Measurements from ENCODE around the gene DLAT.
"Not testable (repeated sequence)": the region's sequence is repeated elsewhere in the genome, so short reads cannot be mapped to it uniquely, and the experiment has no call there.

DLAT gene

DNA sequence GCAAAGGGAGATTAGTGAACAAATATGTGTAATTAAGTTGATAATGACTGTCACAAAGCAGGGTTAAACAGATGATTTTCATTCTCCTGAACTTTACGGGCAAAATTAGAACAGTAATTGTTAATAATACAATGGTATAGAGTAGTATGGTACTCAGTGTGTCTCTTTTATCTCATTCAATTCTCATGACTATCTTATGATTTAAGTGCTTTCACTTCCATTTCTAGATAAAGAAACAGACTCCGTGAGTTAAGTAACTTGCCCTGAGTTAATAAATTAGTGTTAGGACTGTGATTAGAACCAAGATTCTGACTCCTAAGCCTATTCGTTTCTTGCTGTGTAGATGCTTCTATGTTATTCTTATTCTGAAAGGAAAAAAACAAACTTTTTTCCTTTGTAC, 26.6 kb downstream of the DLAT start:
- DNase-seq: no peak

DNA sequence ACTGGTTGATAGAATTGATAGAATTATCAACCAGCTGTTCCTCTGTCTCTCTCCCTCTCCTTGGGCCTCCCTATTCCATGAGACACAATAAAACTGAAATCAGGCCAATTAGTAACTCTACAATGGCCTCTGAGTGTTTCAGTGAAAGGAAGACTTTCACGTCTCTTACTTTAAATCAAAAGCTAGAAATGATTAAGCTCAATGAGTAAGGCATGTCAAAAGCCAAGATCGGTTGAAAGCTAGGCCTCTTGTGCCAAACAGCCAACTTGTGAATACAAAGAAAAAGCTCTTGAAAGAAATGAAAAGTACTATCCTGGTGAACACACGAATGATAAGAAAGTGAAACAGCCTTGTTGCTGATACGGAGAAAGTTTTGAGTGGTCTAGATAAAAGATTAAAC, 32.0 kb downstream of the DLAT start:
- no peak for DNase-seq

DNA sequence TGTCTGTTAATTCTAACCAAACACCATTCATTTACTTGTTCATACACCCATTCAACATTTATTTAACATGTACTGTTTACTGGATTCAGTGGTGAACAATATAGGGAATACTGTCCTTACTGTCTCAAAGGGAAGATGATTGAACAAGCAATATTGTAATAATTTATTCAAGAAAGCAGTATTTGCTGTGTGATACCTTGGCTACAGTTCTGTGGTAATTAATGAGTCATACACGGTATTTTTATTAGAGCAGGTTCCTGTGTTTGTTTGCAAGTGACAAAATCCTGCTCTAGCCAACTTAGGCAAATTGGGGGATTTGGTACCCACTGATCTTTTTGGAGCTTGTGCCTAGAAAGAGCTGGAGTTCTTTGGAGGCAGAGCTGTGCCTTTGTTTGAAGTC, 32.9 kb downstream of the DLAT start:
- DNase-seq: no peak

DNA sequence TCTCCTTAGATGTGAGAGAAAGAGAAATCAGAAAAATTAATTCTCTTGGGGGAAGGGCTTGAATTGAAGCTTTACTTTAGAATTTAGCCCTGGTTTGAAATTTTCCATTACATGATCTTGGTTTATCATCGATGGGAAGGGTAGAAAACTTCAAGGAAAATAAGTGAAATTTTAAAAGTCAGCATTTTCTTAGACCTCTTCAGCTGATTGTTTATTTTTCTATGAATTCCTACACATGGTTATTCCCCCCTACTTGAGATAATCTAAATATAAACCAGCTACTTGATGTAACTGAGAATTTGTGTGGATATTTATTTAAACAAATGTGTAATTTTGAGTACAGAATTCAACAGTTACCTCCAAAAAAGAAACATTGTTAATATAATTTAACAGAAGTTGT, 37.7 kb downstream of the DLAT start:
- DNase-seq: no peak

DNA sequence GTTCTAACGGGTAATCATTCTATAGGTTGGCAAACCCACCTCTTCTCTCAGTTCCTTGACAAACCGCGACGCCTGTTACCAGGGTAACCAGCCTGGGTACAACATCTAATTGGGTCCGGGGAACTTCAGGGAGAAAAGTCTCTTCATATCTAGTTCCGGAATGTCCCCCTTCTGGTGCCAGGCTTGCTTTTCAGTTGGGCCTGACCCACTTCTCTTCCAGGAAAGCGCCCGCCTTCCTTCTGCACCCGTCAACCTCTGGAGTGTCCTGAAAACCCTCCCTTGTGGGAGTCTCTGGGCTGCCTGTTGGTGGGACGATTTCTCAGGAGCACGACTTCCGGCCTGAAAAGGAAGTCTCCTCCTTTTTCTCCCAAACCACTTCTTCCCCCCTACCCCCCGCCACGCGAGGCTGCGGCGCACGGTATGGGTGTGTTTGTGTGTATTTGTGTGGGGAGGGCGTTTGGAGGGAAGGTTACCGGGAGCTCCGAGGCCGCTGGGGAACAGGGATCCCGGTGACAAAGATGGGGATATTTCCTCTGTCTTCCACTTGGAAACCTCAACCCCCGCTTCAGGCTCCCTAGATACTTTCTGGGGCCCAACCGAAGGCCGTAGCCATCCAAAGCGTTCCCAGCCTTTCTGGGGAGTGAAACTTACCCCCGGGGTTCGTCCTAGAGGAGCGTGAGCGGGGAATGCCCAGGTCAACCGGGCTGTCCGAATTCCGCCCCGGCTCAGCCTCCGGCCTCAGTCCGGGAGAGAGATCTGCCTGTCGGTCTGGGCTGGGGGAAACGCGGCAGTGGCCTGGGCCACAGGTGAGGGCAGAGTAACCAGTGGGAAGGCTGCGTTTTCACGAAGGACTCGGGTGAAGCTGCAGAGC, 49.0 kb downstream of the DLAT start, which contains the start of the genes NKAPD1 and PIH1D2:
Gene NKAPD1 (plus strand): TSS at position 359 of the 871 bp plus-strand sequence. CDS start 1,276 bp downstream, outside the sequence.
Gene PIH1D2 (minus strand): TSS at position 77 of the 871 bp plus-strand sequence. CDS start 843 bp downstream, outside the sequence.
- peak; percentile 88 for DNase-seq

DNA sequence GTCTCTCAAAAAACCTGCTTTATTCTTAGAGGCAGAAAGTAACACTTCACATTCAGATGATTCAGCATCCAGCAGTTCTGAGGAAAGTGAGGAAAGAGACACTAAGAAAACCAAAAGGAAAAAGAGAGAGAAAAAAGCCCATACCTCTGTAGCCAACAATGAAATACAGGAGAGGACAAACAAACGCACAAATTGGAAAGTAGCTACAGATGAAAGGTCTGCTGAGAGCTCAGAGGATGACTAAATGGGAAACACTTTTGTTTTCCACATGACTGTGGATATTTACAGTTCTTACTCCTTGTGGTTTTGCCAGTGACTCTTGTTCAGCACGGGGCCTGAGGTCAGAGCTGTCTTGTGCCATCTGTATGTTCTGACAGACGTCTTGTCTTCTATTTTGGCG, 57.5 kb downstream of the DLAT start:
- DNase-seq: no peak

DNA sequence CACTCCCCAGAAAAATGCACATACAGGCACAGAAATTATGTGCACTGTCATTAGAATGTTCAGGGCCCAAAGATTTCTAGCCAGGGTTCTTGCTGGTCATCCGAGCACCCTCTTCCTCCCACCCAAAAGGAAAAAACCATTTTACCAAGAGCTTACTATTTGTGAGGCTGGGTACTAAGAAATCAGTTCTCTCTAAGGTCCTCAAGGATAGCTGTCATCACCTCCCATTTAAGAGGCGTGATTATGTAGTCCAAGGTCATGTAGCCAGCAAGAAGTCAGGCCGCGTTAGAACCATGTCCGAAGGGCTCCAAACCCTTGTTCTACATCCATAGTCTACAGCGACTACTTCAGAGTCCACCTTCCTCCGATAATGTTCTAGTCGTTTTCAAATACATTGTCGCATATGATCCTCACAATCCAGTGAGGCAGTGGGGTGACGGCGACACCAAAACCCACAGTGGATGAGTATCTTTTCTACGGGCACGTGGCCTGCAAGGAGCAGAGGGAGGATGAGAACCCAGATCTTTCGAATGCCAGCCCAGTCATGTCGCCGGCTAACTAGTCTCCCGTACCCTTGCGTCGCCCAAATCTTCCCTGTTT, 60.7 kb downstream of the DLAT start:
- DNase-seq: no peak

DNA sequence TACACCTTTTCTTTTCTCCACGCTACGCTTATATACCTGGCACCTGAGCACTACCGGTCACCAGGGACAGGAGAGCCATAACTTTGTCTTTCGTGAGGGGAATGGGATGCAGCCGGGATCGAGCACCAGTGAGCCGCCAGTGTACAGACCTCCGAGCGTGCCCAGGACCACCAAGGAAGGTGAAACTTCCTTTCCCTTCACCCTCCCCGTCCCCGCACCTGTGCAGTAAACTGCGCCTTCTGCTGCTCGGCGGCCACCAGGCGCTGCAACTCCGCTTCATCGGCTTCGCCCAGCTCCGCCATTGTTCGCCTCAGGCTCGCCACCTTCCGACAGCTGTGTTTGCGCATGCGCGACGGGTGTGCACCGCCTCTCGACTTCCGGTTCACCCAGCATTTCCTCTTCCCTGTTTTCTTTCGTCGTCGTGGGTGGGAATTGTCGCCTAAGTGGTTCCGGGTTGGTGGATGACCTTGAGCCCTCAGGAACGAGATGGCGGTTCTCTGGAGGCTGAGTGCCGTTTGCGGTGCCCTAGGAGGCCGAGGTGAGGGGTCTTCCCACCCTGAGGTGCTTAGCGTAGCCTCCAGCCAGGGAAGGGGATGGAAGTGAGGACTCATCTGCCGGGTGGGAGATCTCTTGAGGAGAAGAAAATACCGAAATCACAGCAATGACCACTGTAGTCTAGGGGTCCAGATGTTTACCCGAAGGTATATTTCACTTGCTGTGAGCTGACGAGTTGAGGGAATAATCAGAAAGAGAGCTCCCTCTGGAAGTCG, 61.4 kb downstream of the DLAT start, which contains the start of the genes SDHD and TIMM8B:
Gene SDHD (plus strand): TSS at position 452 of the 770 bp plus-strand sequence. CDS start 35 bp downstream, at position 487.
Gene TIMM8B (minus strand): TSS at position 335 of the 770 bp plus-strand sequence. CDS start 33 bp downstream, at position 302.
- peak; percentile 91 for DNase-seq

DNA sequence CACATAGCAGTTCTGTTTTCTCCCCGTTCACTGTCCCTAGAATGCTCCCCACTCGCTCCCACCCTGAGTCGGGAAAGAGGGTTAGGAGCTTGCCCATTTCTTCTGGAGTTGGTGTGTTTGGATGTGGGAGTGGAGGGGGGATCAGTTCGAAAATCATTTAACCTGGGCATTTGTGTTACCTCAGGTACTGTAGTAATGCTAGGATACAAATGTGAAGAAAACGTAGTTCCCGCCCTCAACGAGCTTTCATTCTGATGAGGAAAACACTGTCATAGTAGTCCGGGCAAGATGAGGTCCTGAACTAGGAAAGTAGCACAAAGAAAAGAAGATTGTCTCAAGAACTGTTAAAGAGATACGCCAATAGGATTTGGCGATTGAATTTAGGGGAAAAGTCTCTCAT, 62.0 kb downstream of the DLAT start:
- DNase-seq: no peak

DNA sequence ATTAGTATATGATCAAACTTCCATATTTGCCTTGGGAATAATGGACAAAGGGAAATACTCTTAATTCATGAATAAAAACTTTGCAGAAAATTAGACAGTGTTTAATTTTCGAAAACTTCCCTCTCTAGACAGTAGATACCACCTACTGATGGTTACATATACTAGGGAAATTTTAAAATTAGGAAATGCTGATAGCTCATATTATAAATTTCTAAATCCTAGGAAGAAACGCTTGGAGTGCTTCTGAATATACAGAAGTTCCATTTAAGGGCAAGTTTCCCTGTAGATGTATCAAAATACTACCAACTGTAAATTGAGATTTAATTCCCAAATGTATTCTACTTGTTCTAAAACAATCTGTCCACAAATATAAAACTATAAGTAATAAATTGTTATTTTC, 70.1 kb downstream of the DLAT start:
- DNase-seq: not testable (repeated sequence)

DNA sequence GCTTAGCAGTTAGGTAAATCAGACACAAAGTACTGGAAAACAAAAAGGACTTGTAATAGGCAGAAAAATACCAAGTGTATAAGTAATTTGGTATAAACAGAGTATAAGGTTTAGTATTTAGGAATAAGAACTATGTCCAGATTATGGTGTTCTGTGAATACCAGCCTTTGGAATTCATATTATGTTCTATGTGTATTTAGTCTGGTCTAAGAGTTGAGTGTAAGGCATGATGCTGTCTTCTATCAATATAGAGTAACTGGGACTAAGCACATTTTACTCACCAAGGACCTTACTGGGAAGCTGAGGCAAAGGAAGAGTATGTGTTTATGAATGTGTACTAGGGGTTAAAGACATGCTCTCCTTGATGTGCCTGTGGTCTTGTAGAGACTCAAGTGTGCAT, 71.0 kb downstream of the DLAT start:
- DNase-seq: no peak

DNA sequence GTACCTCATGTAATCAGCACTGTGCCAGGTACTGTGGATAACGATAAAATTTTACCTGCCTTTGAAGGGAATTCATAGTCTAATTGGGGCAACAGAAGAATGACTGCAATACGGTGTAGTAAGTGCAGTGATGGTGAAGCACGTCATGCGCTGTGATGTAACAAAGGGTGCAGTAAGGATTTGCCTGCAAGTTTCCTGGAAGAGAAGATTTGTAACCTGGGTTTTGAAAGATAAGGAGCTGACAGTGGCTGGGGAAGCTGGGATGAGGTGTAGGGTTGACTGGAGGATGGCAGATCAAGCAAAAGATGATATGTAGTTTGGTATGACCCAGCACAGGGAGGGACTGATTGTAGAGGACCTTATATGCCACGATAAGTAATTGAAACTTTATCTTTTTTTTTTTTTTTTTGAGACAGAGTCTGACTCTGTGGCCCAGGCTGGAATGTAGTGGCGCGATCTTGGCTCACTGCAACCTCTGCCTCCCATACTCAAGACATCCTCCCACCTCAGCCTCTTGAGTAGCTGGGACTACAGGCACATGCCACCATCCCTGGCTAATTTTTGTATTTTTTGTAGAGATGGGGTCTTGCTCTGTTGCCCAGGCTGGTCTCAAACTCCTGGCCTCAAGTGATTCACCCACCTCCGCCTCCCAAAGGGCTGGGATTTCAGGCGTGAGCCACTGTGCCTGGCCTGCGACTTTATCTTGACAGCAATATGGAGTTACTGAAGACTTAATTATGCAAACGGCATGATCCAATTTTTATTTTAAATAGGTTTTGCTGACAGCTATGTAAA, 72.7 kb downstream of the DLAT start:
- no peak for DNase-seq

DNA sequence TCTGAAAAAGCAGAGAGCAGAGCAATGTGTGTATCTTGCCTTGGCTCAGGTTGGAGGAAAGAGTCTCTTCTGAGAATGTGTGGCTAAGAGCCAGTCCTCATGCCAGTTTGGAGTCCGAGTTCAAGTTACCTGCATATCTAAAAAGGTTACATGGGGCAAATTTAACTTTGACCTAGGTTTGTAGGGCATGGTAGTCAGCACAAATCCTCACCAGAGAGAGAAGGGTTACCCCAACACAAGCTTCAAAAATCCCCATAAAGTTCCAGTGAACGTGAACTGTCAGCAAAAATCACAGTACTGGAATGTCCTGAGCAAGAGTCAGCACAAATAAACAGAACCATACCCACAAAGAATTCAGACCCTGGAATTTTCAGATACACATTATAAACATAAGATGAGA, 75.3 kb downstream of the DLAT start:
- no peak for DNase-seq

DNA sequence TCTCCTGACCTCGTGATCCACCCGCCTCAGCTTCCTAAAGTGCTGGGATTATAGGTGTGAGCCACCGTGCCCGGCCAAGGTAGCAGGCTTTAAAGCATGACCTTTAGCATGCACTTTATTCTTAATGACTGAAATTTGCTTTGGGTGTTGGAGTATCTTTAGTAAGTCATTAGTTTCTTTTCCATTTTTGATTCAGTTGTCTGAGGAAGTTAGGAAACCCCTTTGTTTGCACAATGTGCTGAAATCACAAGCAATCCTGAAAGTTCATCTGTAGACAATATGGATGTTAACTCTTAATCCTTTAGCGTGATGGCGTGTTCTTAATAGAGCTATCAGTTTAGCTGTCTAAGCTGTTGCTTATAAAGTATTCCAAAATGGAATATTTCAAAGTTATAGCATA, 78.2 kb downstream of the DLAT start:
- no peak for DNase-seq

DNA sequence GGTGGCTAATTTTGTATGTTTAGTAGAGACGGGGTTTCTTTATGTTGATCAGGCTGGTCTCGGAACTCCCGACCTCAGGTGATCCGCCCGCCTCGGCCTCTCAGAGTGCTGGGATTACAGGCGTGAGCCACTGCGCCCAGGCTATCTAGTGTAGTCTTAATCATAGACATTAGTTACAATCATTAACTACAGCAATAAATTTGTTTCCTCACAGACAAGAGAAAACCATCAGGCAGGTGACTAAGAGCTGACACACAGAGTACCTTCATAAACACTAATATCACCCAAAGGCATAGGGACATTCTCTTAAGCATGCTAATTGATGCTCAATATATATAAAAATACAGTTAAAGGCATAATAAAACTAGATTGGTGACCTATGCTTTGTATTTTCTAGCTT, 80.9 kb downstream of the DLAT start:
- DNase-seq: no peak
